EH (cell line): ENCODE data around the gene LGALS7.

Experiments used
- DNase-seq: peaks from one replicate; pipeline ENCODE4 v3.0.0-alpha.2; 2015; ENCODE audit warnings: low read depth

LGALS7 gene

GRCh38 chr19:38739440-38740256 lies 33.7 kb downstream of the LGALS7 start:
- DNase-seq = peak; percentile 14

- DNase-seq = peak; percentile 7
Observed at GRCh38 chr19:38737921-38738737, 35.2 kb downstream of the LGALS7 start.

- peak; percentile 4 for DNase-seq
Observed at GRCh38 chr19:38737281-38737865, 35.9 kb downstream of the LGALS7 start.

- peak; percentile 66 for DNase-seq
Observed at GRCh38 chr19:38736413-38737280, 36.7 kb downstream of the LGALS7 start.

- DNase-seq = peak; percentile 44
Observed at GRCh38 chr19:38736036-38736412, 37.3 kb downstream of the LGALS7 start.

- DNase-seq = peak; percentile 30
Observed at GRCh38 chr19:38735257-38735686, 38.0 kb downstream of the LGALS7 start.

- peak; percentile 56 for DNase-seq
Observed at GRCh38 chr19:38734426-38735256, 38.7 kb downstream of the LGALS7 start.

GRCh38 chr19:38734176-38734425 lies 39.2 kb downstream of the LGALS7 start:
- DNase-seq = no peak

- peak; percentile 62 for DNase-seq
Observed at GRCh38 chr19:38733493-38734175, 39.7 kb downstream of the LGALS7 start.

GRCh38 chr19:38733241-38733492 lies 40.1 kb downstream of the LGALS7 start:
- DNase-seq = no peak

GRCh38 chr19:38731654-38732301 lies 41.5 kb downstream of the LGALS7 start:
- DNase-seq = no peak

GRCh38 chr19:38730731-38731589 lies 42.4 kb downstream of the LGALS7 start:
- no peak for DNase-seq

- DNase-seq = no peak
Observed at GRCh38 chr19:38730470-38730730, 42.9 kb downstream of the LGALS7 start.

- peak; percentile 64 for DNase-seq
Observed at GRCh38 chr19:38729653-38730469, 43.5 kb downstream of the LGALS7 start.

- no peak for DNase-seq
Observed at GRCh38 chr19:38728752-38729541, 44.4 kb downstream of the LGALS7 start.

- DNase-seq = no peak
Observed at GRCh38 chr19:38727868-38728660, 45.3 kb downstream of the LGALS7 start.

- DNase-seq = no peak
Observed at GRCh38 chr19:38727306-38727867, 45.9 kb downstream of the LGALS7 start.
